ENCODE results near the gene PHF5A. TPM values are rescaled to one million over a fixed set of nuclear protein-coding genes. Genes with fewer than 3 reads are reported as not detected.

PHF5A gene
- total RNA-seq, 2 experiments from 2014 or later, result 41.3 to 44.2 TPM

GRCh38 chr22:41516462-41516861 lies 48.0 kb upstream of the PHF5A start:
- ChIA-PET POLR2A (interaction anchor here (1.1 kb wide), 1 partner anchor 230 kb away, joined by 3 read pairs; the partner anchor contains the start of gene RANGAP1), CTCF (no interaction called here)
- Histone ChIP-seq H3K9me3 (ENCODE audit: control insufficient read depth in 1 of 2, insufficient read depth in 1 of 2, low read length in 2 of 2) (no peaks in the 10 kb centered on the region), H3K4me3 (ENCODE audit: low read length) (no peak overlapping the region), H3K4me1 (ENCODE audit: insufficient read depth, low read length) (no peaks in the 10 kb centered on the region), H3K36me3 (ENCODE audit: insufficient read depth, low read length) (peaks cover 67% of the 10 kb centered on the region), H3K27me3 (ENCODE audit: control insufficient read depth in 1 of 2, insufficient read depth in 2 of 2, low read length in 2 of 2) (no peaks in the 10 kb centered on the region), H3K27ac (ENCODE audit: low read depth in 1 of 2, low read length in 2 of 2) (no peak overlapping the region)
- no peaks in the 10 kb centered on the region for H3K27me3 Mint-ChIP-seq
- peaks cover 42% of the 10 kb centered on the region for H3K36me3 Mint-ChIP-seq (ENCODE audit: low read depth)
- H3K27ac Mint-ChIP-seq, result no peak overlapping the region
- no peaks in the 10 kb centered on the region for H3K4me1 Mint-ChIP-seq (ENCODE audit: low read depth)
- H3K4me3 Mint-ChIP-seq, result no peak overlapping the region
- TF ChIP-seq CTCF (IDR thresholded peaks at IDR 0.05), result no peak
- DNase-seq, result no peak
- intact Hi-C loops (cut with DNase I, micrococcal nuclease), result no loop called here
- no peak for ATAC-seq (ENCODE audit: poor library complexity)
- H3K9me3 Mint-ChIP-seq, result no peaks in the 10 kb centered on the region

GRCh38 chr22:41513391-41513790 lies 44.9 kb upstream of the PHF5A start:
- Mint-ChIP-seq H3K4me3 (no peak overlapping the region), H3K27ac (no peak overlapping the region), H3K4me1 (ENCODE audit: low read depth) (no peaks in the 10 kb centered on the region), H3K9me3 (no peaks in the 10 kb centered on the region), H3K27me3 (no peaks in the 10 kb centered on the region), H3K36me3 (ENCODE audit: low read depth) (peaks cover 66% of the 10 kb centered on the region)
- no peak for TF ChIP-seq CTCF (IDR thresholded peaks at IDR 0.05)
- no peaks in the 10 kb centered on the region for H3K4me1 ChIP-seq (ENCODE audit: insufficient read depth, low read length)
- ChIA-PET CTCF (interaction anchor here (1.2 kb wide), 1 partner anchor 110 kb away, joined by 3 read pairs; no protein-coding TSS in a partner anchor), POLR2A (no interaction called here)
- peaks cover 90% of the 10 kb centered on the region for H3K36me3 ChIP-seq (ENCODE audit: insufficient read depth, low read length)
- no peaks in the 10 kb centered on the region for H3K9me3 ChIP-seq (ENCODE audit: control insufficient read depth in 1 of 2, insufficient read depth in 1 of 2, low read length in 2 of 2)
- DNase-seq (no peak), ATAC-seq (ENCODE audit: poor library complexity) (no peak)
- intact Hi-C loops (cut with DNase I, micrococcal nuclease), result no loop called here
- H3K4me3 ChIP-seq (ENCODE audit: low read length), result no peak overlapping the region
- H3K27me3 ChIP-seq (ENCODE audit: control insufficient read depth in 1 of 2, insufficient read depth in 2 of 2, low read length in 2 of 2), result no peaks in the 10 kb centered on the region
- no peak overlapping the region for H3K27ac ChIP-seq (ENCODE audit: low read depth in 1 of 2, low read length in 2 of 2)

- Mint-ChIP-seq H3K9me3 (no peaks in the 10 kb centered on the region), H3K4me3 (no peak overlapping the region), H3K36me3 (ENCODE audit: low read depth) (peaks cover 74% of the 10 kb centered on the region), H3K27ac (no peak overlapping the region), H3K27me3 (no peaks in the 10 kb centered on the region), H3K4me1 (ENCODE audit: low read depth) (no peaks in the 10 kb centered on the region)
- Histone ChIP-seq H3K36me3 (ENCODE audit: insufficient read depth, low read length) (peaks cover 90% of the 10 kb centered on the region), H3K9me3 (ENCODE audit: control insufficient read depth in 1 of 2, insufficient read depth in 1 of 2, low read length in 2 of 2) (no peaks in the 10 kb centered on the region), H3K4me3 (ENCODE audit: low read length) (no peak overlapping the region), H3K4me1 (ENCODE audit: insufficient read depth, low read length) (no peaks in the 10 kb centered on the region), H3K27ac (ENCODE audit: low read depth in 1 of 2, low read length in 2 of 2) (no peak overlapping the region), H3K27me3 (ENCODE audit: control insufficient read depth in 1 of 2, insufficient read depth in 2 of 2, low read length in 2 of 2) (no peaks in the 10 kb centered on the region)
- POLR2A ChIA-PET, result no interaction called here
- intact Hi-C loops (cut with DNase I, micrococcal nuclease), result no loop called here
- CTCF ChIA-PET, result interaction anchor here (0.6 to 1.2 kb wide), 2 partner anchors 109 to 200 kb away, joined by 3 read pairs; no protein-coding TSS in a partner anchor
- ATAC-seq (ENCODE audit: poor library complexity) (no peak), DNase-seq (no peak)
- no peak for TF ChIP-seq CTCF (IDR thresholded peaks at IDR 0.05)
Measured at GRCh38 chr22:41512421-41513194, 44.1 kb upstream of the PHF5A start.
